ENCODE results near the gene DIAPH2. TPM values are rescaled to one million over a fixed set of nuclear protein-coding genes. Genes with fewer than 3 reads are reported as not detected.

The DIAPH2 gene
- total and polyA plus RNA-seq, 2 of the 13 experiments (the other 11 are each of a cell fraction or from before 2014, with no cell fraction given): 2.1 to 8.5 TPM

DNA sequence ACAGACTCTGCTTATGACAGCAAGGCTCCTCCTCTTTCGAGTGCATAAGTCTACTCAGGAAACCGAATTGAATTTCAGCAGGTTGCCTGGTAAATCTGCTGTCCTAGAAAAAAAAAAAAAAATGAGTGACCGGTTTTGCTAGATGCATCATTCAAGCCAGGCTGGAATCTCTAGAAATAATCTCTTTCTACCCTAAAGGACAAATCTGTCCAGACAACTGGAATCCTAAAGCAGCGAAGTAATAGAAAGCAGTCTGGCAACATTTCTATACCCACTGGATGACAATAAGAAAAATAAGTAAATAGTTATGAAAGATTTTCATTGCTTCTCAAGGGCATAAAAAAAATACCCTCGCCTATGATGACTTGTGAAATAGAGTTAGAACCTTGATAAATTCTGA lies 902.5 kb downstream of the DIAPH2 start (continued):
- TF ChIP-seq ZBTB2 (CRISPR knock-in tag; IDR thresholded peaks at IDR 0.05; ENCODE audit: low read depth): no peak
- TF ChIP-seq EED (CRISPR knock-in tag; IDR thresholded peaks at IDR 0.05): no peak
- no peak for TF ChIP-seq PRDM10 (CRISPR knock-in tag; IDR thresholded peaks at IDR 0.05; ENCODE audit: low read depth)
- TF ChIP-seq BCLAF1 (IDR thresholded peaks at IDR 0.05): no peak
- no peak for TF ChIP-seq ZNF24 (IDR thresholded peaks at IDR 0.05)
- TF ChIP-seq CEBPG (CRISPR knock-in tag; IDR thresholded peaks at IDR 0.05): no peak

All from HepG2 (cell line).